Activated naive CD8-positive, alpha-beta T cell treated with anti-CD3 and anti-CD28 coated beads for 36 hours (primary cell): ENCODE results near the gene AFF1. TPM values are rescaled to one million over a fixed set of nuclear protein-coding genes. Genes with fewer than 3 reads are reported as not detected.
"Not testable (repeated sequence)": the region's sequence is repeated elsewhere in the genome, so short reads cannot be mapped to it uniquely, and the experiment has no call there.

Source experiments
- DNase-seq: peaks from one replicate; pipeline ENCODE4 v3.0.0; 2021
- H3K27ac Mint-ChIP-seq: one replicate; pipeline ENCODE4 v1.8.0; 2022; ENCODE audit warnings: mild to moderate bottlenecking, moderate library complexity, mixed read lengths
- H3K27me3 Mint-ChIP-seq: one replicate; pipeline ENCODE4 v1.8.0; 2022; ENCODE audit warnings: mild to moderate bottlenecking, mixed read lengths
- H3K36me3 Mint-ChIP-seq: one replicate; pipeline ENCODE4 v1.8.0; 2021; ENCODE audit warnings: mild to moderate bottlenecking, mixed read lengths
- H3K4me1 Mint-ChIP-seq: one replicate; pipeline ENCODE4 v1.8.0; 2021; ENCODE audit warnings: mixed read lengths
- H3K4me3 Mint-ChIP-seq: one replicate; pipeline ENCODE4 v1.8.0; 2022; ENCODE audit warnings: mild to moderate bottlenecking, moderate library complexity, mixed read lengths
- H3K9me3 Mint-ChIP-seq: one replicate; pipeline ENCODE4 v1.8.0; 2022; ENCODE audit warnings: mixed read lengths
- total RNA-seq, 2 experiments: library from RNA; stranded (reverse); gene quantifications; one replicate each; pipeline ENCODE4 v1.2.3, GENCODE V29; 2021

Gene AFF1
- total RNA-seq, 2 experiments from 2014 or later: 28.7 to 31.5 TPM

- H3K27ac Mint-ChIP-seq, H3K36me3 Mint-ChIP-seq, H3K4me1 Mint-ChIP-seq, H3K27me3 Mint-ChIP-seq, DNase-seq, H3K9me3 Mint-ChIP-seq, H3K4me3 Mint-ChIP-seq: not testable (repeated sequence)
Measured at GRCh38 chr4:87085732-87086131, 150.9 kb downstream of the AFF1 start.

- Mint-ChIP-seq H3K27ac (no peak overlapping the region), H3K4me3 (no peak overlapping the region), H3K4me1 (peaks cover 8% of the 10 kb centered on the region), H3K27me3 (no peaks in the 10 kb centered on the region), H3K9me3 (no peaks in the 10 kb centered on the region), H3K36me3 (peaks cover 6% of the 10 kb centered on the region)
- DNase-seq: no peak
Measured at GRCh38 chr4:87086143-87086805, 151.5 kb downstream of the AFF1 start.

- Mint-ChIP-seq H3K9me3 (no peaks in the 10 kb centered on the region), H3K27ac (no peak overlapping the region), H3K36me3 (peaks cover 6% of the 10 kb centered on the region), H3K4me3 (no peak overlapping the region), H3K4me1 (peaks cover 8% of the 10 kb centered on the region), H3K27me3 (no peaks in the 10 kb centered on the region)
- no peak for DNase-seq
Measured at GRCh38 chr4:87087015-87087414, 152.2 kb downstream of the AFF1 start.

- DNase-seq: no peak
- Mint-ChIP-seq H3K36me3 (peaks cover 6% of the 10 kb centered on the region), H3K4me3 (no peak overlapping the region), H3K27ac (no peak overlapping the region), H3K9me3 (no peaks in the 10 kb centered on the region), H3K27me3 (no peaks in the 10 kb centered on the region), H3K4me1 (peaks cover 8% of the 10 kb centered on the region)
Measured at GRCh38 chr4:87087420-87087819, 152.6 kb downstream of the AFF1 start.

GRCh38 chr4:87088186-87088585 lies 153.4 kb downstream of the AFF1 start:
- H3K27ac Mint-ChIP-seq: no peak overlapping the region
- H3K4me3 Mint-ChIP-seq: no peak overlapping the region
- no peak for DNase-seq
- H3K4me1 Mint-ChIP-seq: peaks cover 14% of the 10 kb centered on the region
- H3K27me3 Mint-ChIP-seq: no peaks in the 10 kb centered on the region
- no peaks in the 10 kb centered on the region for H3K9me3 Mint-ChIP-seq
- H3K36me3 Mint-ChIP-seq: peaks cover 6% of the 10 kb centered on the region

GRCh38 chr4:87089368-87089767 lies 154.6 kb downstream of the AFF1 start:
- Mint-ChIP-seq H3K27ac (no peak overlapping the region), H3K9me3 (no peaks in the 10 kb centered on the region), H3K4me1 (peaks cover 22% of the 10 kb centered on the region), H3K36me3 (peaks cover 6% of the 10 kb centered on the region), H3K4me3 (no peak overlapping the region), H3K27me3 (no peaks in the 10 kb centered on the region)
- DNase-seq: no peak

GRCh38 chr4:87090305-87090704 lies 155.5 kb downstream of the AFF1 start:
- H3K4me1 Mint-ChIP-seq: peaks cover 18% of the 10 kb centered on the region
- no peaks in the 10 kb centered on the region for H3K27me3 Mint-ChIP-seq
- no peak for DNase-seq
- no peaks in the 10 kb centered on the region for H3K9me3 Mint-ChIP-seq
- no peak overlapping the region for H3K27ac Mint-ChIP-seq
- H3K36me3 Mint-ChIP-seq: peaks cover 4% of the 10 kb centered on the region
- H3K4me3 Mint-ChIP-seq: no peak overlapping the region

GRCh38 chr4:87092389-87093141 lies 157.8 kb downstream of the AFF1 start:
- no peak for DNase-seq
- H3K27me3 Mint-ChIP-seq: no peaks in the 10 kb centered on the region
- no peak overlapping the region for H3K27ac Mint-ChIP-seq
- H3K4me3 Mint-ChIP-seq: no peak overlapping the region
- no peaks in the 10 kb centered on the region for H3K9me3 Mint-ChIP-seq
- peaks cover 2% of the 10 kb centered on the region for H3K36me3 Mint-ChIP-seq
- H3K4me1 Mint-ChIP-seq: peaks cover 22% of the 10 kb centered on the region

- DNase-seq: peak; percentile 17
- Mint-ChIP-seq H3K4me3 (no peak overlapping the region), H3K9me3 (no peaks in the 10 kb centered on the region), H3K36me3 (peaks cover 2% of the 10 kb centered on the region), H3K27me3 (no peaks in the 10 kb centered on the region), H3K27ac (peak overlapping the region; percentile 7), H3K4me1 (peaks cover 28% of the 10 kb centered on the region)
Measured at GRCh38 chr4:87093443-87094123, 158.8 kb downstream of the AFF1 start.

GRCh38 chr4:87097075-87097474 lies 162.3 kb downstream of the AFF1 start:
- H3K27me3 Mint-ChIP-seq: no peaks in the 10 kb centered on the region
- no peak for DNase-seq
- peaks cover 6% of the 10 kb centered on the region for H3K36me3 Mint-ChIP-seq
- H3K4me3 Mint-ChIP-seq: no peak overlapping the region
- H3K27ac Mint-ChIP-seq: no peak overlapping the region
- H3K4me1 Mint-ChIP-seq: peaks cover 30% of the 10 kb centered on the region
- H3K9me3 Mint-ChIP-seq: no peaks in the 10 kb centered on the region

GRCh38 chr4:87100168-87100567 lies 165.4 kb downstream of the AFF1 start:
- no peaks in the 10 kb centered on the region for H3K27me3 Mint-ChIP-seq
- peaks cover 6% of the 10 kb centered on the region for H3K36me3 Mint-ChIP-seq
- no peak for DNase-seq
- H3K9me3 Mint-ChIP-seq: no peaks in the 10 kb centered on the region
- no peak overlapping the region for H3K27ac Mint-ChIP-seq
- no peak overlapping the region for H3K4me3 Mint-ChIP-seq
- peaks cover 39% of the 10 kb centered on the region for H3K4me1 Mint-ChIP-seq

GRCh38 chr4:87101543-87102199 lies 166.9 kb downstream of the AFF1 start:
- Mint-ChIP-seq H3K9me3 (no peaks in the 10 kb centered on the region), H3K4me1 (peaks cover 44% of the 10 kb centered on the region), H3K27me3 (no peaks in the 10 kb centered on the region), H3K4me3 (no peak overlapping the region), H3K27ac (no peak overlapping the region), H3K36me3 (peaks cover 12% of the 10 kb centered on the region)
- DNase-seq: no peak

- H3K27ac Mint-ChIP-seq: no peak overlapping the region
- H3K4me3 Mint-ChIP-seq: no peak overlapping the region
- no peak for DNase-seq
- peaks cover 17% of the 10 kb centered on the region for H3K36me3 Mint-ChIP-seq
- no peaks in the 10 kb centered on the region for H3K27me3 Mint-ChIP-seq
- H3K4me1 Mint-ChIP-seq: peaks cover 44% of the 10 kb centered on the region
- no peaks in the 10 kb centered on the region for H3K9me3 Mint-ChIP-seq
Measured at GRCh38 chr4:87103086-87103485, 168.3 kb downstream of the AFF1 start.

GRCh38 chr4:87103691-87104187 lies 168.9 kb downstream of the AFF1 start:
- Mint-ChIP-seq H3K9me3 (no peaks in the 10 kb centered on the region), H3K27ac (peak overlapping the region; percentile 79), H3K27me3 (no peaks in the 10 kb centered on the region), H3K36me3 (peaks cover 19% of the 10 kb centered on the region), H3K4me1 (peaks cover 39% of the 10 kb centered on the region), H3K4me3 (no peak overlapping the region)
- DNase-seq: no peak
